DMS53 (cell line): ENCODE measurements around the gene HDHD2.
A peak's percentile ranks its signal among the peaks of the same experiment; 100 is the strongest.

Experiments used
- DNase-seq: peaks from one replicate; lab custom pipeline; 2025; lab: John Stamatoyannopoulos, UW

HDHD2 gene

GRCh38 chr18:47146206-47146605 is 4.1 kb downstream of the HDHD2 start:
- DNase-seq: no peak

GRCh38 chr18:47143899-47144485 is 6.3 kb downstream of the HDHD2 start:
- DNase-seq: no peak

- no peak for DNase-seq
Measured at GRCh38 chr18:47143153-47143552, 7.1 kb downstream of the HDHD2 start.

- DNase-seq: no peak
Measured at GRCh38 chr18:47141289-47141688, 9.0 kb downstream of the HDHD2 start.

- no peak for DNase-seq
Measured at GRCh38 chr18:47121146-47121545, 29.2 kb downstream of the HDHD2 start.

GRCh38 chr18:47120428-47120827 is 29.9 kb downstream of the HDHD2 start:
- no peak for DNase-seq

- DNase-seq: no peak
Measured at GRCh38 chr18:47118981-47119380, 31.3 kb downstream of the HDHD2 start.

GRCh38 chr18:47115205-47115604 is 35.1 kb downstream of the HDHD2 start:
- no peak for DNase-seq

GRCh38 chr18:47113796-47114540 is 36.3 kb downstream of the HDHD2 start:
- DNase-seq: no peak

- no peak for DNase-seq
Measured at GRCh38 chr18:47110492-47111274, 39.6 kb downstream of the HDHD2 start.

GRCh38 chr18:47109720-47110119 is 40.6 kb downstream of the HDHD2 start:
- DNase-seq: no peak

- no peak for DNase-seq
Measured at GRCh38 chr18:47108998-47109405, 41.3 kb downstream of the HDHD2 start.

GRCh38 chr18:47108373-47108772 is 41.9 kb downstream of the HDHD2 start:
- no peak for DNase-seq

GRCh38 chr18:47100212-47100831 is 50.0 kb downstream of the HDHD2 start:
- peak; percentile 83 for DNase-seq

GRCh38 chr18:47095810-47096209 is 54.5 kb downstream of the HDHD2 start:
- DNase-seq: no peak

GRCh38 chr18:47087676-47088075 is 62.6 kb downstream of the HDHD2 start:
- no peak for DNase-seq

- DNase-seq: no peak
Measured at GRCh38 chr18:47081578-47081977, 68.7 kb downstream of the HDHD2 start.

GRCh38 chr18:47080872-47081271 is 69.4 kb downstream of the HDHD2 start:
- DNase-seq: no peak

GRCh38 chr18:47077111-47077510 is 73.2 kb downstream of the HDHD2 start:
- DNase-seq: no peak

- DNase-seq: peak; percentile 15
Measured at GRCh38 chr18:47075098-47075883, 75.0 kb downstream of the HDHD2 start.

- DNase-seq: no peak
Measured at GRCh38 chr18:47067648-47068047, 82.7 kb downstream of the HDHD2 start.

GRCh38 chr18:47063096-47063495 is 87.2 kb downstream of the HDHD2 start:
- no peak for DNase-seq
